HG02973 (cell line): ENCODE data around the gene LHX5.

ENCODE experiments used
- ATAC-seq: cut with Tn5 transposase; IDR thresholded peaks from one replicate; pipeline ENCODE4 v1.9.1; 2021; ENCODE audit warnings: moderate library complexity; ENCODE audit not compliant: unreplicated experiment

The LHX5 gene

GRCh38 chr12:113418213-113418879, 53.3 kb downstream of the LHX5 start:
- no peak for ATAC-seq

DNA sequence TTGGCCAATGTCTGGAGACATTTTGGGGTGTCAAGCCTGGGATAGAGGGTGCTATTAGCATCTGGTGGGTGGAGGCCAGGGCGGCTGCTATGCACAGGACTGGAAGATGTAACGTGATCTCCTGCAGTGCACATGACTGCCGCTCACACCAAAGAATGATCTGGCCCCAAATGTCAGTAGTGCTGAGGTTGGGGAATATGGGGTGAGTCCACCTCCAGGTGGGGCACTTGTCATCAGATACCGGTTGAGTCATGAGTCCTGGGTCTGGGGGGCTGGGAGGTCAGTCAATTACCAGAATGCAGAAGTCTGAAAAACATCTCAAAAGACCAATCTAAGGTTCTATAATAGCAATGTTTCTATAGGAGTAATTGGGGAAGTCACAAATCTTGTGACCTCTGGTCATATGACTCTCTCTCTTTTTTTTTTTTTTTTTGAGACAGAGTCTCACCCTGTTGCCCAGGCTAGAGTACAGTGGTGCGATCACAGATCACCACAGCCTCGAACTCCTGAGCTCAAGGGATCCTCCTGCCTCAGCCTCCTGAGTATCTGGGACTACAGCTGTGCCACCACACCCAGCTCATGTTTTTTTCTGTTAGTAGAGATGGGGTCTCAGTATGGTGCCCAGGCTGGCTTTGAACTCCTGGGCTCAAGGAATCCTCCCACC, 55.4 kb downstream of the LHX5 start:
- no peak for ATAC-seq

GRCh38 chr12:113414519-113415038, 57.1 kb downstream of the LHX5 start:
- ATAC-seq = no peak

- no peak for ATAC-seq
Measured at GRCh38 chr12:113413488-113413939, 58.2 kb downstream of the LHX5 start.
